WTC11 (cell line): ENCODE results near the gene CDCA5.

Experiments
- ETV6 ChIP-seq: sonication (generic); formaldehyde crosslinking; IDR thresholded peaks from 2 replicates; pipeline ENCODE4 v1.8.1; 2022; ENCODE audit warnings: mild to moderate bottlenecking, missing genetic modification reagents
- KAT7 ChIP-seq: sonication (generic); formaldehyde crosslinking; IDR thresholded peaks from 2 replicates; pipeline ENCODE4 v1.8.1; 2023; ENCODE audit warnings: missing genetic modification reagents, mild to moderate bottlenecking, borderline replicate concordance
- NR3C1 ChIP-seq: sonication (generic); formaldehyde crosslinking; conservative IDR thresholded peaks from 2 replicates; pipeline ENCODE4 v1.8.1; 2023; ENCODE audit warnings: low read depth, mild to moderate bottlenecking, missing genetic modification reagents
- SP1 ChIP-seq: sonication (generic); formaldehyde crosslinking; conservative IDR thresholded peaks from 2 replicates; pipeline ENCODE4 v1.8.1; 2022; ENCODE audit warnings: missing genetic modification reagents
- ZNF263 ChIP-seq: sonication (generic); formaldehyde crosslinking; IDR thresholded peaks from 2 replicates; pipeline ENCODE4 v1.8.1; 2022; ENCODE audit warnings: low read depth, mild to moderate bottlenecking, moderate library complexity, missing genetic modification reagents
- ZNF416 ChIP-seq: fragments of 250-450 bp; sonication (Bioruptor Pico); IDR thresholded peaks from 2 replicates; pipeline ENCODE4 v1.9.0; 2021; ENCODE audit warnings: mild to moderate bottlenecking, inconsistent platforms
- TF ChIP-seq, protein P1 (sequence below): fragments of 200-600 bp; IDR thresholded peaks from 2 replicates; pipeline ENCODE4 v1.8.0; 2022; ENCODE audit warnings: antibody characterized with exemption
- TF ChIP-seq, protein P2 (sequence below): sonication (generic); formaldehyde crosslinking; IDR thresholded peaks from 2 replicates; pipeline ENCODE4 v1.8.0; 2022; ENCODE audit warnings: mild to moderate bottlenecking, missing genetic modification reagents
- TF ChIP-seq, protein P3 (sequence below): sonication (generic); formaldehyde crosslinking; conservative IDR thresholded peaks from 2 replicates; pipeline ENCODE4 v1.8.1; 2022; ENCODE audit warnings: mild to moderate bottlenecking, missing genetic modification reagents
- TF ChIP-seq, protein P4 (sequence below): fragments of 250-450 bp; sonication (Bioruptor Pico); IDR thresholded peaks from 2 replicates; pipeline ENCODE4 v2.1.2; 2022; ENCODE audit warnings: mild to moderate bottlenecking, moderate library complexity

DNA sequence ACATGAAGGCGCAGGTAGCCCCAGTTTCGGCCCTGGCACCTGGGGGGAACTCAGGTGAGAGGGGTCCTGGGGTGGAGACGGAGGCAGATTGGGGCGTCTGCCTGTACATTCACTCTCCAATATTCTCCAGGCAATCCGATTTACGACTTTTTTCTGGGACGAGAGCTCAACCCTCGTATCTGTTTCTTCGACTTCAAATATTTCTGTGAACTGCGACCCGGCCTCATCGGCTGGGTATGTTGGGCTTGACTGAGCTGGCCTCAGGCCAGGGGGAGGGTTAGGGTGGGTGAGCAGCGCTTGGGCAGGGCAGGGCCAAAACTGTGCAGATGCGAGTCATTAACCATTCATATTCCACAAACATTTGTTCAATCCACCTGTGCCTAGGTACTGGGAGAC lies 29.5 kb upstream of the CDCA5 start:
- TF ChIP-seq ETV6 = no peak
- TF ChIP-seq, protein P1, sequence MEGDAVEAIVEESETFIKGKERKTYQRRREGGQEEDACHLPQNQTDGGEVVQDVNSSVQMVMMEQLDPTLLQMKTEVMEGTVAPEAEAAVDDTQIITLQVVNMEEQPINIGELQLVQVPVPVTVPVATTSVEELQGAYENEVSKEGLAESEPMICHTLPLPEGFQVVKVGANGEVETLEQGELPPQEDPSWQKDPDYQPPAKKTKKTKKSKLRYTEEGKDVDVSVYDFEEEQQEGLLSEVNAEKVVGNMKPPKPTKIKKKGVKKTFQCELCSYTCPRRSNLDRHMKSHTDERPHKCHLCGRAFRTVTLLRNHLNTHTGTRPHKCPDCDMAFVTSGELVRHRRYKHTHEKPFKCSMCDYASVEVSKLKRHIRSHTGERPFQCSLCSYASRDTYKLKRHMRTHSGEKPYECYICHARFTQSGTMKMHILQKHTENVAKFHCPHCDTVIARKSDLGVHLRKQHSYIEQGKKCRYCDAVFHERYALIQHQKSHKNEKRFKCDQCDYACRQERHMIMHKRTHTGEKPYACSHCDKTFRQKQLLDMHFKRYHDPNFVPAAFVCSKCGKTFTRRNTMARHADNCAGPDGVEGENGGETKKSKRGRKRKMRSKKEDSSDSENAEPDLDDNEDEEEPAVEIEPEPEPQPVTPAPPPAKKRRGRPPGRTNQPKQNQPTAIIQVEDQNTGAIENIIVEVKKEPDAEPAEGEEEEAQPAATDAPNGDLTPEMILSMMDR = no peak
- no peak for TF ChIP-seq KAT7 (CRISPR knock-in tag)
- no peak for TF ChIP-seq SP1 (CRISPR knock-in tag)
- TF ChIP-seq, protein P2, sequence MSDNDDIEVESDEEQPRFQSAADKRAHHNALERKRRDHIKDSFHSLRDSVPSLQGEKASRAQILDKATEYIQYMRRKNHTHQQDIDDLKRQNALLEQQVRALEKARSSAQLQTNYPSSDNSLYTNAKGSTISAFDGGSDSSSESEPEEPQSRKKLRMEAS (CRISPR knock-in tag) = no peak
- TF ChIP-seq NR3C1 = no peak
- TF ChIP-seq ZNF263 (CRISPR knock-in tag) = no peak
- TF ChIP-seq, protein P3, sequence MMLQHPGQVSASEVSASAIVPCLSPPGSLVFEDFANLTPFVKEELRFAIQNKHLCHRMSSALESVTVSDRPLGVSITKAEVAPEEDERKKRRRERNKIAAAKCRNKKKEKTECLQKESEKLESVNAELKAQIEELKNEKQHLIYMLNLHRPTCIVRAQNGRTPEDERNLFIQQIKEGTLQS = no peak
- TF ChIP-seq, protein P4, sequence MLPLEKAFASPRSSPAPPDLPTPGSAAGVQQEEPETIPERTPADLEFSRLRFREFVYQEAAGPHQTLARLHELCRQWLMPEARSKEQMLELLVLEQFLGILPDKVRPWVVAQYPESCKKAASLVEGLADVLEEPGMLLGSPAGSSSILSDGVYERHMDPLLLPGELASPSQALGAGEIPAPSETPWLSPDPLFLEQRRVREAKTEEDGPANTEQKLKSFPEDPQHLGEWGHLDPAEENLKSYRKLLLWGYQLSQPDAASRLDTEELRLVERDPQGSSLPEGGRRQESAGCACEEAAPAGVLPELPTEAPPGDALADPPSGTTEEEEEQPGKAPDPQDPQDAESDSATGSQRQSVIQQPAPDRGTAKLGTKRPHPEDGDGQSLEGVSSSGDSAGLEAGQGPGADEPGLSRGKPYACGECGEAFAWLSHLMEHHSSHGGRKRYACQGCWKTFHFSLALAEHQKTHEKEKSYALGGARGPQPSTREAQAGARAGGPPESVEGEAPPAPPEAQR (CRISPR knock-in tag) = no peak
- no peak for TF ChIP-seq ZNF416 (CRISPR knock-in tag)
